Epithelial cell of esophagus (primary cell): Measurements from ENCODE around the gene CLDN24.
"Not testable (repeated sequence)": the region's sequence is repeated elsewhere in the genome, so short reads cannot be mapped to it uniquely, and the experiment has no call there.

Source experiments
- DNase-seq: peaks from one replicate; pipeline ENCODE4 v3.0.0; 2010; ENCODE audit warnings: low read depth
- H3K4me3 ChIP-seq: 2 replicates; pipeline ENCODE4 v1.5.1; 2011; ENCODE audit warnings: mild to moderate bottlenecking, low read length, control low read depth
- TF ChIP-seq, protein P1 (sequence below): IDR thresholded peaks from 2 replicates; pipeline ENCODE4 v1.5.1; 2011; ENCODE audit warnings: low read depth, mild to moderate bottlenecking, low read length, control low read depth, inconsistent platforms; ENCODE audit not compliant: insufficient read depth; ENCODE audit errors: missing control alignments

Gene CLDN24

DNA sequence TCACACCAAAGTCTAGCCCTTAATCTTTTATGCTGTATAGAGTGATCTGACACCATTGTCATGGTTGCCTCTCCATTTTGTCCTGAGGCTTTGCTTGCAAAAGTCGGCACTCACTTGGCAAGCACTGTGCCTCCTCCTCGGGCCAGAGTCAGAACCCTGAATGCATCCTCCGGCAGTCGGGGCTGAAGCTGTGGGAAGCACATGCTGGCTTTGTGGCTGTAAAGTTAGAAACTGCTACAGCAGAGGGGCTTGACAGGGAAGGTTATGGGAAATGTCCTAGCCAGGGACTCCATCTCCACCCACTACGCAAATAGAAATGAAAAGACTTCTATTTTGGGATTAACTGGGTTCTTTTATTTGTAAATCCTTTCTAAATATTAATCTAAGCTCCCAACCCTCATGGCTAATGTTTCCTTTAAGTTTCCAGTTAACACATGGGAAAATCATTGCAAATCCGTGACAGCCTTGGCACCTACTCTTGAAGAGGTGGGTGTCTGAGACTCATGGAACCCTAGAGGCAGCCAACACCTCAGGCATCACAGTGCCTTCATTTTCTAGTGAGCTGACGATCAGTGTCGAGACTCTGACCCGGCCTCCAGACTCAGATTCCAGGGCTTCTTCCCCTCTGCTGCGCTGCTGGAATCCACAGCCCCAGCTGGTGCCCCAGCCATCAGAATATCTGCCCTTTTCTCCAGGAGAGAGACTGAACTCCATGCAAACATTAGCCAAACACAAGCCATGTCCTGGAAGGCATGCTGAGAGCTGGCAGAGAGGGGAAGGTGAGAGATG lies 7.9 kb upstream of the CLDN24 start:
- no peak overlapping the region for H3K4me3 ChIP-seq
- TF ChIP-seq, protein P1, sequence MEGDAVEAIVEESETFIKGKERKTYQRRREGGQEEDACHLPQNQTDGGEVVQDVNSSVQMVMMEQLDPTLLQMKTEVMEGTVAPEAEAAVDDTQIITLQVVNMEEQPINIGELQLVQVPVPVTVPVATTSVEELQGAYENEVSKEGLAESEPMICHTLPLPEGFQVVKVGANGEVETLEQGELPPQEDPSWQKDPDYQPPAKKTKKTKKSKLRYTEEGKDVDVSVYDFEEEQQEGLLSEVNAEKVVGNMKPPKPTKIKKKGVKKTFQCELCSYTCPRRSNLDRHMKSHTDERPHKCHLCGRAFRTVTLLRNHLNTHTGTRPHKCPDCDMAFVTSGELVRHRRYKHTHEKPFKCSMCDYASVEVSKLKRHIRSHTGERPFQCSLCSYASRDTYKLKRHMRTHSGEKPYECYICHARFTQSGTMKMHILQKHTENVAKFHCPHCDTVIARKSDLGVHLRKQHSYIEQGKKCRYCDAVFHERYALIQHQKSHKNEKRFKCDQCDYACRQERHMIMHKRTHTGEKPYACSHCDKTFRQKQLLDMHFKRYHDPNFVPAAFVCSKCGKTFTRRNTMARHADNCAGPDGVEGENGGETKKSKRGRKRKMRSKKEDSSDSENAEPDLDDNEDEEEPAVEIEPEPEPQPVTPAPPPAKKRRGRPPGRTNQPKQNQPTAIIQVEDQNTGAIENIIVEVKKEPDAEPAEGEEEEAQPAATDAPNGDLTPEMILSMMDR = no peak
- DNase-seq = no peak

DNA sequence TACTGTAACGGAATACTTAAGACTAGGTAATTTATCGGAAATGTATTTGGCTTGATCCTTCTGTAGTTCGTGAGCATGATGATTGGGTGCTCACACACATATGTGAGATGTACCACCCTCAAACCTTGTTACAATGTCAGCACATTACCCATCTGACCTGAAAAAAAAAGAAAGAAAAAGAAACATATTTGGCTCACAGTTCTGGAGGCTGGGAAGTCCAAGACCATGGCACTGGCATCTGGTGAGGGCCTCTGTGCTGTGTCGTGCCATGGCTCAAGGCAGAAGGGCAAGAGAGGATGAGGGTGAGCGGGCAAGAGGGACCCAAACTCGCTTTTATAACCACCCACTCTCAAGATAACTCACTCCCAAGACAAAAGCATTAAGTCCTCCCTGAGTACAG lies 7.0 kb upstream of the CLDN24 start:
- DNase-seq = no peak
- TF ChIP-seq, protein P1 = no peak
- no peak overlapping the region for H3K4me3 ChIP-seq

GRCh38 chr4:183328832-183329231 lies 6.6 kb upstream of the CLDN24 start:
- no peak for DNase-seq

DNA sequence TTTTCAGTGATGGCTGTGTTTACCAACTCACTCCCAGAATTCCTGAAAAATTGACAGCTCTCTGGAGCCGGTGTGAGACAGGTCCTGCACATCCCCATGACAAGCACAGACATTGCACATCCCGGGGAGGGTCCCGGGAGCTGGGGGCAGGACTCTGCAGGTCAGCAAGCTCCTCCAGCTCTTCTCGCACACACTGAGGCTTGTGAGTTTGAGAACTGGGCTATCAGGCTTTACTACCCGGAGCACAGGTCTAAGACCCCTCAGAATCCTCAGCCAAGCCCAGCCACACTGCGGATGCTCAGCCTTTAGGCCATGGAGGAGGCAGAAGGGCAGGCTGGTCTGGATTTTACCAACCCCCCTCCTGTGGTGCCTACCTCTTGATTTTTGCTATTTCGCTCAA lies 5.6 kb upstream of the CLDN24 start:
- TF ChIP-seq, protein P1 = no peak
- no peak for DNase-seq
- no peak overlapping the region for H3K4me3 ChIP-seq

More at GRCh38 chr4:183328832-183329231, 6.6 kb upstream of the CLDN24 start:
- TF ChIP-seq, protein P1 = no peak
- no peak overlapping the region for H3K4me3 ChIP-seq

GRCh38 chr4:183326853-183327252 lies 4.6 kb upstream of the CLDN24 start:
- peak; percentile 19 for DNase-seq
- no peak overlapping the region for H3K4me3 ChIP-seq
- TF ChIP-seq, protein P1 = no peak

DNA sequence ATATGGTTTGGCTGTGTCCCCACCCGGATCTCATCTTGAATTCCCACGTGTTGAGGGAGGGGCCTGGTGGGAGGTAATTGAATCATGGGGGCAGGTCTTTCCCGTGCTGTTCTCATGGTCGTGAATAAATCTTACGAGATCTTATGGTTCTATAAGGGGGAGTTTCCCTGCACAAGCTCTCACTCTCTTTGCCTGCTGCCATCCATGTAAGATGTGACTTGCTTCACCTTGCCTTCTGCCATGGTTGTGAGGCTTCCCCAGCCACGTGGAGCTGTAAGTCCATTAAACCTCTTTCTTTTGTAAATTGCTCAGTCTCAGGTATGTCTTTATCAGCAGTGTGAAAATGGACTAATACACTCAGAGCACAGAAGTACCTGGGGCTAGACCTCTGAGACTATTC lies 4.2 kb upstream of the CLDN24 start:
- not testable (repeated sequence) for DNase-seq, H3K4me3 ChIP-seq

GRCh38 chr4:183324619-183325018 lies 2.4 kb upstream of the CLDN24 start:
- DNase-seq = no peak
- H3K4me3 ChIP-seq = no peak overlapping the region
- TF ChIP-seq, protein P1 = no peak

GRCh38 chr4:183324056-183324455 lies 1.8 kb upstream of the CLDN24 start:
- not testable (repeated sequence) for DNase-seq

More at GRCh38 chr4:183324056-183324455, 1.8 kb upstream of the CLDN24 start:
- not testable (repeated sequence) for H3K4me3 ChIP-seq
